K562 (cell line): ENCODE results near the gene GABRA6.

Experiments
- DPF2 ChIP-seq: fragments of 450-650 bp; IDR thresholded peaks from 2 replicates; pipeline ENCODE4 v1.6.1; 2016
- HNRNPUL1 ChIP-seq: fragments of 200-400 bp; formaldehyde crosslinking; IDR thresholded peaks from 2 replicates; pipeline ENCODE4 v1.6.1; 2017; ENCODE audit warnings: low read length
- MAZ ChIP-seq, 2 experiments: fragments of 450-650 bp in 1 of 2; sonication (generic) in 1 of 2; formaldehyde crosslinking; IDR thresholded peaks in 1 of 2; conservative IDR thresholded peaks in 1 of 2; 2 replicates each; pipeline versions ENCODE4 v1.4.0 to v1.5.0; 2020; ENCODE audit warnings: mild to moderate bottlenecking in 1 of 2, missing genetic modification reagents in 1 of 2
- TF ChIP-seq, protein P1 (sequence below): sonication (generic); formaldehyde crosslinking; IDR thresholded peaks from 2 replicates; pipeline ENCODE4 v1.8.1; 2022; ENCODE audit warnings: missing genetic modification reagents

DNA sequence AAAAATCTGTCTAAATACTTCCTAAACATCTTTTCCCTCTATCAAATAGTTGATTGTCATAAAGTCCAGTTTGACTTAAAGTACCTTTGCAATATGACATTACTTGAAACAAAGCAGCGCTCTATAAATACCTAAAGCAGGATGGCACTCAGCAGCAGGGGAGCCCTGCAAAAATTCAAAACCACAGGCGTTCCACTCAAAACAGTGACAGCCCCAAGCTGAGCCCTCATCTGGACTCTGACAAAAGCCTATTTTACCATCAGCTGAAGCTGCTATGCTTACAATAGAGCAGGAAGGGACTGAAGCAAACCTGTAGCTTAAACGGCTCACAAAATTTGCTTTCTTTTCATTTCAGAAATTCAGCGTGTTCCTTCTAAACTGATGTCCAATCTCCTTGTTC is 11.5 kb downstream of the GABRA6 start:
- TF ChIP-seq DPF2, result no peak
- TF ChIP-seq, protein P1, sequence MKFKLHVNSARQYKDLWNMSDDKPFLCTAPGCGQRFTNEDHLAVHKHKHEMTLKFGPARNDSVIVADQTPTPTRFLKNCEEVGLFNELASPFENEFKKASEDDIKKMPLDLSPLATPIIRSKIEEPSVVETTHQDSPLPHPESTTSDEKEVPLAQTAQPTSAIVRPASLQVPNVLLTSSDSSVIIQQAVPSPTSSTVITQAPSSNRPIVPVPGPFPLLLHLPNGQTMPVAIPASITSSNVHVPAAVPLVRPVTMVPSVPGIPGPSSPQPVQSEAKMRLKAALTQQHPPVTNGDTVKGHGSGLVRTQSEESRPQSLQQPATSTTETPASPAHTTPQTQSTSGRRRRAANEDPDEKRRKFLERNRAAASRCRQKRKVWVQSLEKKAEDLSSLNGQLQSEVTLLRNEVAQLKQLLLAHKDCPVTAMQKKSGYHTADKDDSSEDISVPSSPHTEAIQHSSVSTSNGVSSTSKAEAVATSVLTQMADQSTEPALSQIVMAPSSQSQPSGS, result no peak
- no peak for TF ChIP-seq MAZ (CRISPR knock-in tag; conservative IDR thresholded peaks at IDR 0.05 in 1 of 2, IDR thresholded peaks at IDR 0.05 in 1 of 2)
- TF ChIP-seq HNRNPUL1, result no peak
